Thoracic aorta (tissue), 2 donors: ENCODE results near the gene MARS1. TPM values are rescaled to one million over a fixed set of nuclear protein-coding genes. Genes with fewer than 3 reads are reported as not detected.

Source experiments
- ATAC-seq: fragments of 150-250 bp; one replicate; pipeline ENCODE4 v1.8.0; 2017; ENCODE audit warnings: low read depth; ENCODE audit not compliant: insufficient number of reproducible peaks, low FRiP score
- DNase-seq: peaks from one replicate; pipeline ENCODE4 v3.0.0-alpha.2; 2020; ENCODE audit warnings: low spot score
- H3K27ac ChIP-seq, 2 donors: fragments of 200-600 bp; sonication (generic); 1 replicate in 1 of 2; 2 replicates in 1 of 2; pipeline ENCODE4 v1.5.1; 2016; ENCODE audit warnings: mild to moderate bottlenecking in 2 of 2, moderate library complexity in 2 of 2
- H3K27me3 ChIP-seq: fragments of 200-600 bp; sonication (generic); replicated peaks from 2 replicates; pipeline ENCODE4 v1.6.0; 2016; ENCODE audit warnings: mild to moderate bottlenecking; ENCODE audit not compliant: insufficient read depth
- H3K36me3 ChIP-seq: fragments of 200-600 bp; sonication (generic); one replicate; pipeline ENCODE4 v1.5.1; 2016
- H3K4me1 ChIP-seq, 2 donors: fragments of 200-600 bp; sonication (generic); 1 replicate in 1 of 2; 2 replicates in 1 of 2; pipeline versions ENCODE4 v1.5.1 to v1.6.0; 2016; ENCODE audit warnings: low read depth in 2 of 2, mild to moderate bottlenecking in 1 of 2; ENCODE audit not compliant: control insufficient read depth in 1 of 2
- H3K4me3 ChIP-seq: fragments of 200-600 bp; sonication (generic); 2 replicates; pipeline ENCODE4 v1.5.1; 2016; ENCODE audit warnings: mild to moderate bottlenecking
- H3K9me3 ChIP-seq: fragments of 200-600 bp; sonication (generic); 2 replicates; pipeline ENCODE4 v1.5.1; 2016
- total RNA-seq, 2 donors: library from RNA; depleted of rRNA; stranded (reverse); fragments of >200 nt; gene quantifications; one replicate each; pipeline versions ENCODE4 v1.1.0 to v1.2.3, GENCODE V29; 2016
- TF ChIP-seq, protein P1 (sequence below): fragments of 200-600 bp; sonication (generic); IDR thresholded peaks from one replicate; pipeline ENCODE4 v1.5.1; 2019; ENCODE audit warnings: antibody characterized with exemption

Gene MARS1
- total RNA-seq, 2 donors from 2014 or later, result 58.8 to 104 TPM

DNA sequence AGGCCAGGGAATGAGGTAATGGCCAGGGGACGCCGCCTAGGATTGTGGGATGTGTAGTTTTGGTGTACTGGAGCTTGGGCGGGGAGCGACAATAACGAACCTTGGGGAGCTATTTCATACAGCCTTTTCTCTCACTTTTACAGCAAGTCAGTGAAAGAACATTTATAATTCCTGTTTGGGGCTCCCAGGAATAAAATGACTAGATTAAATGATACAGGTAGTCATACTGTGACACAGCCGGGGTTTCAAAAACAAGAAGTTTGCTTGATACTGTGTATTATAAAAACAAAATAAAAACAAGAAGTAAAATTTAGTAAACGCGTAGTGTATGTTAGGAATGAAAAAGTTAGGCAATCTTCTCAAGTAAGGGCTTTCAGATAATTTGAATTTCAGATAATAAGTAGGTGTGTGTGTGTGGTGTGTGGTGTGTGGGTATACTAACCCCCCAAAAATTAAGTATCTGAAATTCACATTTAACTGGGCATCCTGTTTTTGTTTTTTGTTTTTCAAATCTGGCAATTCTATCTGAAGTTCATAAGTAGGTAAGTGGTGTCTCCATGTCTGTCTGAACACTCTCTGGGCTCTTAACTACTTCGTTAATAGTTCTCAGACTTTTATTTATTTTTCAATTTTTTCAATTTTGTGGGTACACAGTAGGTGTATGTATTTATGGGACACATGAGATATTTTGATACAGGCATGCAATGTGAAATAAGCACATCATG is 59.6 kb downstream of the MARS1 start:
- ATAC-seq (no peak), DNase-seq (no peak)
- peak overlapping the region; percentile 94 for H3K4me3 ChIP-seq
- TF ChIP-seq, protein P1, sequence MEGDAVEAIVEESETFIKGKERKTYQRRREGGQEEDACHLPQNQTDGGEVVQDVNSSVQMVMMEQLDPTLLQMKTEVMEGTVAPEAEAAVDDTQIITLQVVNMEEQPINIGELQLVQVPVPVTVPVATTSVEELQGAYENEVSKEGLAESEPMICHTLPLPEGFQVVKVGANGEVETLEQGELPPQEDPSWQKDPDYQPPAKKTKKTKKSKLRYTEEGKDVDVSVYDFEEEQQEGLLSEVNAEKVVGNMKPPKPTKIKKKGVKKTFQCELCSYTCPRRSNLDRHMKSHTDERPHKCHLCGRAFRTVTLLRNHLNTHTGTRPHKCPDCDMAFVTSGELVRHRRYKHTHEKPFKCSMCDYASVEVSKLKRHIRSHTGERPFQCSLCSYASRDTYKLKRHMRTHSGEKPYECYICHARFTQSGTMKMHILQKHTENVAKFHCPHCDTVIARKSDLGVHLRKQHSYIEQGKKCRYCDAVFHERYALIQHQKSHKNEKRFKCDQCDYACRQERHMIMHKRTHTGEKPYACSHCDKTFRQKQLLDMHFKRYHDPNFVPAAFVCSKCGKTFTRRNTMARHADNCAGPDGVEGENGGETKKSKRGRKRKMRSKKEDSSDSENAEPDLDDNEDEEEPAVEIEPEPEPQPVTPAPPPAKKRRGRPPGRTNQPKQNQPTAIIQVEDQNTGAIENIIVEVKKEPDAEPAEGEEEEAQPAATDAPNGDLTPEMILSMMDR, result no peak
- no peaks in the 10 kb centered on the region for H3K27me3 ChIP-seq
- H3K9me3 ChIP-seq, result no peaks in the 10 kb centered on the region
- H3K27ac ChIP-seq, result peak overlapping the region in 1 of 2 donors; percentile 80
- peaks cover 9 to 29% of the 10 kb centered on the region in 2 donors for H3K4me1 ChIP-seq
- no peaks in the 10 kb centered on the region for H3K36me3 ChIP-seq

DNA sequence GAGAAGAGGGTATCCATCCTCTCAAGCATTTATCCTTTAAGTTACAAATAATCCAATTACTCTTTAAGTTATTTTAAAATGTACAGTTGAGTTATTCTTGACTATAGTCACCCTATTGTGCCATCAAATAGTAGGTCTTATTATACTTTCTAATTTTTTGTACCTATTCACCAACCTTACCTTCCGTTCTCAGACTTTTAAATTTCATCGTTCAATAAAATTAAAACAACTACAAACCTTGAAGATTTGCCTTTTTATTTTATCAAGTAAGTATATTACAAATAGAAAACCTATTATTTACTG is 60.1 kb downstream of the MARS1 start:
- Histone ChIP-seq H3K27me3 (no peaks in the 10 kb centered on the region), H3K9me3 (no peaks in the 10 kb centered on the region), H3K27ac (no peak overlapping the region), H3K4me1 (peaks cover 9 to 29% of the 10 kb centered on the region in 2 donors), H3K4me3 (no peak overlapping the region), H3K36me3 (no peaks in the 10 kb centered on the region)
- no peak for ATAC-seq
- TF ChIP-seq, protein P1, result no peak
- no peak for DNase-seq

DNA sequence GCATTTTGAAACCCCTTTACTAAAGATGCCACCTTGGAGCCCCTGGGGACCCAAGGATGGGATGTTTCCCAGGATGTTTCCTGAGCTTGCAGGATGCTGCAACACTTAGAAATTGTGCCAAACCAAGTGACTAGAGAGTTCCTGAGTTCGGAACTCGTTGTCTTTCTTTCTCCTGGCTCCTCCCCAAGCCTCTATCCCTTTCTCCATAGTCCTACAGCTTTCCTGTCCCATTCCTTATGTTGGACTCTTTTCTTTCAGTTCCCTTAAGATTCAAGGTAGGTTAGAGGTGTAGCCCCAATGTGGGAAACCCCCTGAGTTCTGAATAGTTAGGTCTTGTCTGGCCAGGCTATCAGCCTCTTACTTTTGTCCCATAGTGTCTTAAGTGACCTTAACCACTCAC is 60.6 kb downstream of the MARS1 start:
- TF ChIP-seq, protein P1, result no peak
- no peak overlapping the region for H3K4me3 ChIP-seq
- H3K27me3 ChIP-seq, result no peaks in the 10 kb centered on the region
- peaks cover 9 to 29% of the 10 kb centered on the region in 2 donors for H3K4me1 ChIP-seq
- H3K27ac ChIP-seq, result no peak overlapping the region
- DNase-seq (no peak), ATAC-seq (no peak)
- no peaks in the 10 kb centered on the region for H3K36me3 ChIP-seq
- H3K9me3 ChIP-seq, result no peaks in the 10 kb centered on the region

DNA sequence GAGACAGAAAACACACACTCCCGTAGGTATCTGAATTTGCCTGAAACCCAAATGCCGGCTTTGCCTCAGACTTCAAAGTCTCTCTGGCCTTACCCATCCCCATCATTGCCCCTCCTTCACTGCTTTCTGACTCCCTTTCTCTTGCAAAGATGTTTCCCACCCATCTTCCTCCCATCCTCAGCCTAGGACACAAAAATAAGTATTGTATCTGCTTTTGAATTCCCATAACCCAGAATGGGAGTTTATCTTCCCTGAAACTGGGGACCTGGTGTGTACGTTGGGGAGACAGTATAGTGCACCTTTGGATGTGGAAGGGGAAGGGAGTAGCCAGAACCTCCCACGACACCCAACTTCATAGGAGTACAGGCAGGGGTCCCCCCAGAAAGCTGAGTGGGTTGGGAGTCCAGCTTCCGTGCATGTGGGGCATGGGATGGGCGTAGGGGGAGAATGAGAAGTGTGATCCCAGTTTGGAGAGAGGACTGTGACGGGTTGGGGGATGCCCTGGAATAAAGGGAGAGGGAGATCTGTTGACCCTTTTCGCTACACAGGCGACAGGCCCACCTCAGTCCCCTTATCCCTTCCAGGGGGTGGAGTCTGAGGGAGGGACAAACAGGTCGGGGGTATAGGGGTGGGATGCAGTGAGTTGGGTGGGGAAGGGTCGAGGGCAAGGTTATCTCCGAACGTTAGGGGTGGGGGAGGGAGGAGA is 61.5 kb downstream of the MARS1 start:
- H3K27me3 ChIP-seq, result no peaks in the 10 kb centered on the region
- peaks cover 9 to 29% of the 10 kb centered on the region in 2 donors for H3K4me1 ChIP-seq
- no peak for DNase-seq
- ATAC-seq, result no peak
- H3K9me3 ChIP-seq, result no peaks in the 10 kb centered on the region
- TF ChIP-seq, protein P1, result no peak
- H3K4me3 ChIP-seq, result peak overlapping the region; percentile 81
- H3K27ac ChIP-seq, result no peak overlapping the region
- H3K36me3 ChIP-seq, result no peaks in the 10 kb centered on the region

DNA sequence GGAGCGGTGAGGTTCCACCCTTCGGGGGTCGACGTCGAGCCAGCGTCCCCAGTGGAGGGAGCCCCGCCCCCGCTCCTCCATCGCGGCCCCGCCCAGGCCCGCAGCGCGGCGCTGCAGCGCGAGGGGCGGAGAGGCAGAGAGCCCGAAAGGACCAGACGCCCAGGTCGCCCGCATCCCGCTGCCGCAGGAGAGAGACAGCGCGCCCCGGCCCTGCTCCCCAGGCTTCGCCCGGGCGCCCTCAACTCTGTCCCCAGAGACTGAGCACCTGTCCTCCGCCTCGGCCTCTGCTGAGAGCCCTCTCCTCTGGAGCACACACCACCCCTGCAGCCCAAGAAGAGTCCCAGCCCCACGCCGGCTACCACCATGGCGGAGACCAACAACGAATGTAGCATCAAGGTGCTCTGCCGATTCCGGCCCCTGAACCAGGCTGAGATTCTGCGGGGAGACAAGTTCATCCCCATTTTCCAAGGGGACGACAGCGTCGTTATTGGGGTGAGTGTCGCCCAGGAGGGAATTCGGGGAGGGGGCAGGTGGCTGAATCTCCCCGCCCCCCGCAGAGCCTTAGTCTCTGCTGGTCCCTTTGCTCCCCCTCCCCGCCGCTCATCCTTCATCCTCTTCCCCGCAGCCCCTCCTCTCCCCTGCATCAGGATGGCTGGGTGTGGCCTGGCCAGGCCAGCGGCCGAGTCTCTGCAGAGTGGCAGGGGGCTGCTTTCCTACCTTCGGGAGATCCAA is 62.2 kb downstream of the MARS1 start, which contains the start of gene KIF5A:
Gene KIF5A, plus strand, starts transcription at position 136 of the 732 bp plus-strand sequence. Its CDS starts 228 bp downstream, at position 364.
- Histone ChIP-seq H3K27me3 (no peaks in the 10 kb centered on the region), H3K36me3 (no peaks in the 10 kb centered on the region), H3K9me3 (no peaks in the 10 kb centered on the region), H3K27ac (no peak within 1 kb of the TSS), H3K4me3 (peak within 1 kb of the TSS; percentile 81), H3K4me1 (peaks cover 9 to 29% of the 10 kb centered on the region in 2 donors)
- DNase-seq (no peak), ATAC-seq (no peak)
- TF ChIP-seq, protein P1, result no peak
